Measurements from ENCODE around the gene TPT1.
A peak's percentile ranks its signal among the peaks of the same experiment; 100 is the strongest.

The TPT1 gene

DNA sequence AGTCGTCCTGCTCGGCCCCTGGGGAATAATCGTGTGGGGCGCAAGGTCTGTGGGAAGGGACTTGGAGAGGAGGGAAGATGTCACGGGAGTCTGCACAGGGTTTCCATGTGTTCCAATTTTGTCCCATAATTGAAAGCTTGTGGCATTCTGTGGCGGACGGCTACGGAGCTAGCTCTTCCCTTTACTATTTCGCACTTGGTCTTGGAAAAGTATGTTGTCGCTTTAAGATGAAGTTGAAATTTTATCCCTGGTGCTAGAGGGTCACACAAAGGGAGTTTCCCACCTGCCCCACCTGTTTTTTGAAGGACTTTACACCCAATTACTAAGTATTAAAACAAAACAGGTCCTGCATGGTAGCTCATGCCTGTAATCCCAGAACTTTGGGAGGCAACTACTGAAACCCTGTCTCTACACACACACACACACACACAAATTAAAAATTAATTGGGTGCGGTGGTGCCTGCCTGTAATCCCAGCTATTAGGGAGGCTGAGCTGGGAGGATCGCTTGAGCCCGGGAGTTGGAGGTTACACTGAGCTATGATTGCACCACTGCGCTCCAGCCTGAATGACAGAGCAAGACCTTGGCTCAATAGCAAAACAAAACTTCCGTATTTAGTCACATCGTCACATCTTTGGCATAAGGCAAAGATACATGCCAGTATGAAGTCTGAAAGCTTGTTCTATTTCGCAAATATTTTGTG lies 967 bp upstream of the TPT1 start:
- TF ChIP-seq, protein P1, sequence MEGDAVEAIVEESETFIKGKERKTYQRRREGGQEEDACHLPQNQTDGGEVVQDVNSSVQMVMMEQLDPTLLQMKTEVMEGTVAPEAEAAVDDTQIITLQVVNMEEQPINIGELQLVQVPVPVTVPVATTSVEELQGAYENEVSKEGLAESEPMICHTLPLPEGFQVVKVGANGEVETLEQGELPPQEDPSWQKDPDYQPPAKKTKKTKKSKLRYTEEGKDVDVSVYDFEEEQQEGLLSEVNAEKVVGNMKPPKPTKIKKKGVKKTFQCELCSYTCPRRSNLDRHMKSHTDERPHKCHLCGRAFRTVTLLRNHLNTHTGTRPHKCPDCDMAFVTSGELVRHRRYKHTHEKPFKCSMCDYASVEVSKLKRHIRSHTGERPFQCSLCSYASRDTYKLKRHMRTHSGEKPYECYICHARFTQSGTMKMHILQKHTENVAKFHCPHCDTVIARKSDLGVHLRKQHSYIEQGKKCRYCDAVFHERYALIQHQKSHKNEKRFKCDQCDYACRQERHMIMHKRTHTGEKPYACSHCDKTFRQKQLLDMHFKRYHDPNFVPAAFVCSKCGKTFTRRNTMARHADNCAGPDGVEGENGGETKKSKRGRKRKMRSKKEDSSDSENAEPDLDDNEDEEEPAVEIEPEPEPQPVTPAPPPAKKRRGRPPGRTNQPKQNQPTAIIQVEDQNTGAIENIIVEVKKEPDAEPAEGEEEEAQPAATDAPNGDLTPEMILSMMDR (conservative IDR thresholded peaks at IDR 0.05; ENCODE audit: low read length), result no peak
- peak overlapping the region; percentile 92 for H3K4me3 ChIP-seq (ENCODE audit: low read length)
- DNase-seq (ENCODE audit: low read depth), result peak; percentile 82

DNA sequence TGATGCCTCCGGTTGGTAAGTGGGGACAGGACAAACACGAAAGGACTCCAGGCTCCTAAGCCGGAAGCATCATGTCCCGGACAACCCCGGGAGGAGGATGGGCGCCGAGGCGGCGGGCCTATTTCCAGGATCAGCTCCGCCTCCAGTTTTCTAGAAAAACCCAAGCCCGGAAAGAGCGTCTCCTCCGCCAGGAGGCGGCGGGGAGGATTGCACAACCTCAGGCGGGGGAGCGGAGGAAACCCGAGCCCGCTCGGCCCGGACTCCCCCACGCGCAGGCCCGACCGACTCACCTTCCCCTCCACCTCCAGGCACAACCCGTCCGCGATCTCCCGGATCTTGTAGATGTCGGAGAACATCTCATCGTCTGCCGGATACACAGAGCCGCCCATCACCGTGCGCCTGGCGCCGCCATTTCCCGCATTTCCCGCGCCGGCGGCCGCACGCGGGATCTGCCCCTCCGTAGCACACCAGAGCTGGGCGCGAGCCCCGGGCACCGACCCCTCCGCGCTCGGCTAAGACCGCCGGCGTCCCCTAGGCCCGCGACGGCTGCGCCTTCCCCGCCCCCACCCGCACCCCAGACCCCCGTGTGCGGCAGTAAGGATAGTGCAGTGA lies 455 bp downstream of the TPT1 start:
- TF ChIP-seq, protein P1 (conservative IDR thresholded peaks at IDR 0.05; ENCODE audit: low read length), result peak; percentile 50
- DNase-seq (ENCODE audit: low read depth), result peak; percentile 93
- peak overlapping the region; percentile 89 for H3K4me3 ChIP-seq (ENCODE audit: low read length)

DNA sequence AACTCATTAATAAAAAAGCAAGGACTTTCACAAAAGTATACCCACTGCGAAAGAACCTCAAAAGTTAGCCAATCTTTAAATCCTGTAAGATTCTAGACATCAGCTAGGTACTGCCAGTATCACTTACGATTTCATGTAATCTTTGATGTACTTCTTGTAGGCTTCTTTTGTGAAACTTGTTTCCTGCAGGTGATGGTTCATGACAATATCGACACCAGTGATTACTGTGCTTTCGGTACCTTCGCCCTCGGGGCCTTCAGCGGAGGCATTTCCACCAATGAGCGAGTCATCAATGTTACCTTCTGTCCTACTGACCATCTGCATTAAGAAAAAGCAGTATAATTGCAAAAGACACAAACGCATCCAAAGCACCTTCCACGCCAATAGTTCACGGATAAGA lies 1.1 kb downstream of the TPT1 start:
- peak overlapping the region; percentile 89 for H3K4me3 ChIP-seq (ENCODE audit: low read length)
- TF ChIP-seq, protein P1 (conservative IDR thresholded peaks at IDR 0.05; ENCODE audit: low read length), result no peak
- no peak for DNase-seq (ENCODE audit: low read depth)

DNA sequence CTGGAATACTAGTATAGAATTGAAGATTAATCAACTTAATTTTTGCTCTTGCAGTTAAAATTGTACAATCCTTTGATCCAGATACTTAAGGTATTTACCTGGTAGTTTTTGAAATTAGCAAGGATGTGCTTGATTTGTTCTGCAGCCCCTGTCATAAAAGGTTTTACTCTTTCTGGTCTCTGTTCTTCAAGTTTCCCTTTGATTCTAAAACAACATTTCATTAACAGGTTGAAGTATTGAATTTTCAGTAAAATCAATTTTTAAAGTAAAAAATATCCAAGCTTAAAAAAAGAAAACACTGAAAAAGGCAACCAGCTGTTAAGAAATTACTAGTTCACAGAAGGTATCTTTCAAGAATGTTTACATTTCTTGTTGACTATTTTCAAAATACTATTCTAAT lies 1.6 kb downstream of the TPT1 start:
- no peak for DNase-seq (ENCODE audit: low read depth)
- peak overlapping the region; percentile 89 for H3K4me3 ChIP-seq (ENCODE audit: low read length)
- TF ChIP-seq, protein P1 (conservative IDR thresholded peaks at IDR 0.05; ENCODE audit: low read length), result no peak

DNA sequence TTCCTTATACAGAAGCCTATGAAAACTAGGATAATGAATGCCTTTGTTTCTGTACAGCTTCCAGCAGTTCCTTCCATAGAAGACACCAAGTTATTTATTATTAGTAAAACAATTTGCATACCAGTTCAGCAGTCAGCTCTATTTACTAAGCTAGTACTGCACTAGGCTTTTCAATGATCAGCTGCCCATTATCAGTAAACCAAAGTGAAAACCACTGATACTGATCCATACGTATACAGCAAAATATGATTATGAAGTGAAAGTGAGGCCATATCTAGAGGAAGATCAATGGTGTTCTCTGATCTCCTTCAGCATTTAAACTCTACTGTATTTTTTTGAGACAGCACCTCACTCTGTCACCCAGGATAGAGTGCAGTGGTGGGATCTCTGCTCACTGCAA lies 3.2 kb downstream of the TPT1 start:
- H3K4me3 ChIP-seq (ENCODE audit: low read length), result no peak overlapping the region
- DNase-seq (ENCODE audit: low read depth), result no peak
- TF ChIP-seq, protein P1 (conservative IDR thresholded peaks at IDR 0.05; ENCODE audit: low read length), result no peak

DNA sequence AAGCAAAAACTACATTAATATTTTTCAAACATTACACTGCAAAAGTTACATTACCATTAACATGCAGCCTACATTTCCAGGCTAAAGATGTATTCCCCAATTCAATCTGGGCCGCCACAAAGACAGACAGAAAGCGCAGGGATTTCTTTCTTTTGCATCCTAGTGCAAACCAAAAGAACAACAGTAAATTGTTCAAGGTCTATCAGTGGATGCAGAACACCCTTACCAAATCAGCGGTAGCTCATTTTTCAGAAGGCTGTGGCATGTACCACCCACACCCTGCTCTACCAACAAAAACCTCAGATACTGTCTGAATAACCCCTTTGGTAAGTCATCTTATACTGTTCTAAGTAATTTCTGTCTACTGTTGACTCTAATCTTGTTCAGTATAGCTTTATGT lies 3.6 kb downstream of the TPT1 start:
- no peak for DNase-seq (ENCODE audit: low read depth)
- TF ChIP-seq, protein P1 (conservative IDR thresholded peaks at IDR 0.05; ENCODE audit: low read length), result no peak
- no peak overlapping the region for H3K4me3 ChIP-seq (ENCODE audit: low read length)
